ENCODE data around the gene RAPGEFL1. TPM values are rescaled to one million over a fixed set of nuclear protein-coding genes. Genes with fewer than 3 reads are reported as not detected.
"Not testable (repeated sequence)": the region's sequence is repeated elsewhere in the genome, so short reads cannot be mapped to it uniquely, and the experiment has no call there.

Gene RAPGEFL1
- total and polyA plus RNA-seq, 2 donors (not counting 1 experiment from before 2014, with no cell fraction given) = 1.2 to 1.6 TPM

- no peak overlapping the region for H2AFZ ChIP-seq (ENCODE audit: low read length)
- H3K79me2 ChIP-seq (ENCODE audit: control insufficient read depth, insufficient read depth, low read length) = no peaks in the 10 kb centered on the region
- no peaks in the 10 kb centered on the region for H3K9me3 ChIP-seq (ENCODE audit: control insufficient read depth, insufficient read depth, low read depth, low read length)
- no peaks in the 10 kb centered on the region for H4K20me1 ChIP-seq (ENCODE audit: control insufficient read depth, extremely low read depth, insufficient read depth, low read length)
- H3K4me3 ChIP-seq (replicated peaks in 1 of 4; ENCODE audit: control extremely low read depth in 1 of 4, insufficient read depth in 1 of 4, low read depth in 3 of 4, low read length in 4 of 4) = no peak overlapping the region
- no peaks in the 10 kb centered on the region for H3K27me3 ChIP-seq (ENCODE audit: control insufficient read depth, insufficient read depth, low read length)
- no peak overlapping the region for H3K27ac ChIP-seq (ENCODE audit: insufficient read depth, low read length)
- TF ChIP-seq CTCF (conservative IDR thresholded peaks at IDR 0.05 in 1 of 2, IDR thresholded peaks at IDR 0.05 in 1 of 2; ENCODE audit: low read depth in 1 of 2, low read length in 2 of 2) = no peak
- no peak for TF ChIP-seq EZH2 (IDR thresholded peaks at IDR 0.05; ENCODE audit: low read length, missing control alignments)
- no peak for DNase-seq (ENCODE audit: low read depth in 2 of 2)
- no peaks in the 10 kb centered on the region for H3K36me3 ChIP-seq (ENCODE audit: control insufficient read depth, insufficient read depth, low read length)
- no peak overlapping the region for H3K4me2 ChIP-seq (ENCODE audit: extremely low read depth, insufficient read depth, low read length)
- H3K4me1 ChIP-seq (ENCODE audit: control insufficient read depth, extremely low read depth, insufficient read depth, low read length) = no peaks in the 10 kb centered on the region
- no peak overlapping the region for H3K9ac ChIP-seq (ENCODE audit: insufficient read depth, low read length)
Measured at GRCh38 chr17:40198576-40198975, 21.3 kb downstream of the RAPGEFL1 start.

- H3K27ac ChIP-seq (ENCODE audit: insufficient read depth, low read length) = no peak overlapping the region
- DNase-seq (ENCODE audit: low read depth in 2 of 2) = no peak
- no peaks in the 10 kb centered on the region for H3K9me3 ChIP-seq (ENCODE audit: control insufficient read depth, insufficient read depth, low read depth, low read length)
- H4K20me1 ChIP-seq (ENCODE audit: control insufficient read depth, extremely low read depth, insufficient read depth, low read length) = no peaks in the 10 kb centered on the region
- TF ChIP-seq CTCF (conservative IDR thresholded peaks at IDR 0.05 in 1 of 2, IDR thresholded peaks at IDR 0.05 in 1 of 2; ENCODE audit: low read depth in 1 of 2, low read length in 2 of 2) (no peak), EZH2 (IDR thresholded peaks at IDR 0.05; ENCODE audit: low read length, missing control alignments) (no peak)
- H3K4me2 ChIP-seq (ENCODE audit: extremely low read depth, insufficient read depth, low read length) = no peak overlapping the region
- H3K4me3 ChIP-seq (replicated peaks in 1 of 4; ENCODE audit: control extremely low read depth in 1 of 4, insufficient read depth in 1 of 4, low read depth in 3 of 4, low read length in 4 of 4) = no peak overlapping the region
- no peaks in the 10 kb centered on the region for H3K4me1 ChIP-seq (ENCODE audit: control insufficient read depth, extremely low read depth, insufficient read depth, low read length)
- no peaks in the 10 kb centered on the region for H3K27me3 ChIP-seq (ENCODE audit: control insufficient read depth, insufficient read depth, low read length)
- no peaks in the 10 kb centered on the region for H3K36me3 ChIP-seq (ENCODE audit: control insufficient read depth, insufficient read depth, low read length)
- H3K9ac ChIP-seq (ENCODE audit: insufficient read depth, low read length) = no peak overlapping the region
- no peak overlapping the region for H2AFZ ChIP-seq (ENCODE audit: low read length)
- no peaks in the 10 kb centered on the region for H3K79me2 ChIP-seq (ENCODE audit: control insufficient read depth, insufficient read depth, low read length)
Measured at GRCh38 chr17:40203131-40203530, 25.9 kb downstream of the RAPGEFL1 start.

GRCh38 chr17:40206193-40206592, 28.9 kb downstream of the RAPGEFL1 start:
- not testable (repeated sequence) for H3K4me3 ChIP-seq (replicated peaks in 1 of 4; ENCODE audit: control extremely low read depth in 1 of 4, insufficient read depth in 1 of 4, low read depth in 3 of 4, low read length in 4 of 4); H3K4me2 ChIP-seq (ENCODE audit: extremely low read depth, insufficient read depth, low read length); H3K36me3 ChIP-seq (ENCODE audit: control insufficient read depth, insufficient read depth, low read length)

More at GRCh38 chr17:40206193-40206592, 28.9 kb downstream of the RAPGEFL1 start:
- H3K4me1 ChIP-seq (ENCODE audit: control insufficient read depth, extremely low read depth, insufficient read depth, low read length); DNase-seq (ENCODE audit: low read depth in 2 of 2); H3K79me2 ChIP-seq (ENCODE audit: control insufficient read depth, insufficient read depth, low read length); H3K9me3 ChIP-seq (ENCODE audit: control insufficient read depth, insufficient read depth, low read depth, low read length); H3K9ac ChIP-seq (ENCODE audit: insufficient read depth, low read length); H2AFZ ChIP-seq (ENCODE audit: low read length); H4K20me1 ChIP-seq (ENCODE audit: control insufficient read depth, extremely low read depth, insufficient read depth, low read length); H3K27ac ChIP-seq (ENCODE audit: insufficient read depth, low read length); H3K27me3 ChIP-seq (ENCODE audit: control insufficient read depth, insufficient read depth, low read length): not testable (repeated sequence)
